CMK (cell line): ENCODE measurements around the gene ZC3H13.
A peak's percentile ranks its signal among the peaks of the same experiment; 100 is the strongest.

Experiments used
- DNase-seq: peaks from one replicate; pipeline ENCODE4 v3.0.0-alpha.2; 2010; ENCODE audit warnings: low read depth

Gene ZC3H13

GRCh38 chr13:46052319-46053161 lies at the start of gene ZC3H13:
ZC3H13 (minus strand) TSS chr13:46052746; CDS start chr13:46045507, 7,239 bp downstream.
- peak; percentile 64 for DNase-seq

- DNase-seq = no peak
Measured at GRCh38 chr13:46102255-46102605, 49.7 kb upstream of the ZC3H13 start.

- DNase-seq = no peak
Measured at GRCh38 chr13:46101484-46102254, 49.1 kb upstream of the ZC3H13 start.

- no peak for DNase-seq
Measured at GRCh38 chr13:46101002-46101401, 48.5 kb upstream of the ZC3H13 start.

GRCh38 chr13:46100191-46100815 lies 47.8 kb upstream of the ZC3H13 start:
- DNase-seq = no peak

GRCh38 chr13:46097663-46098062 lies 45.1 kb upstream of the ZC3H13 start:
- DNase-seq = no peak

- DNase-seq = no peak
Measured at GRCh38 chr13:46097015-46097414, 44.5 kb upstream of the ZC3H13 start.

- DNase-seq = no peak
Measured at GRCh38 chr13:46094478-46094877, 41.9 kb upstream of the ZC3H13 start.

GRCh38 chr13:46088821-46089562 lies 36.4 kb upstream of the ZC3H13 start:
- DNase-seq = no peak

- DNase-seq = no peak
Measured at GRCh38 chr13:46087481-46087880, 34.9 kb upstream of the ZC3H13 start.

GRCh38 chr13:46086985-46087384 lies 34.4 kb upstream of the ZC3H13 start:
- no peak for DNase-seq

- no peak for DNase-seq
Measured at GRCh38 chr13:46086421-46086922, 33.9 kb upstream of the ZC3H13 start.

- no peak for DNase-seq
Measured at GRCh38 chr13:46085737-46086136, 33.2 kb upstream of the ZC3H13 start.

- no peak for DNase-seq
Measured at GRCh38 chr13:46082324-46082723, 29.8 kb upstream of the ZC3H13 start.

- no peak for DNase-seq
Measured at GRCh38 chr13:46079770-46080169, 27.2 kb upstream of the ZC3H13 start.

- no peak for DNase-seq
Measured at GRCh38 chr13:46077265-46077664, 24.7 kb upstream of the ZC3H13 start.

- DNase-seq = no peak
Measured at GRCh38 chr13:46076827-46077226, 24.3 kb upstream of the ZC3H13 start.

- DNase-seq = no peak
Measured at GRCh38 chr13:46075811-46076210, 23.3 kb upstream of the ZC3H13 start.

- DNase-seq = no peak
Measured at GRCh38 chr13:46071590-46072249, 19.2 kb upstream of the ZC3H13 start.

GRCh38 chr13:46063292-46063691 lies 10.7 kb upstream of the ZC3H13 start:
- no peak for DNase-seq

GRCh38 chr13:46062185-46062584 lies 9.6 kb upstream of the ZC3H13 start:
- DNase-seq = no peak
